H9 (cell line): ENCODE measurements around the gene ACTL6B. TPM values are rescaled to one million over a fixed set of nuclear protein-coding genes. Genes with fewer than 3 reads are reported as not detected.
A peak's percentile ranks its signal among the peaks of the same experiment; 100 is the strongest.

Experiments
- DNase-seq: peaks from one replicate; pipeline ENCODE4 v3.0.0-alpha.2; 2017
- H2AFZ ChIP-seq: one replicate; pipeline ENCODE4 v1.6.1; 2013; ENCODE audit warnings: mild to moderate bottlenecking, low read length, control low read depth, moderate library complexity
- H2AK5ac ChIP-seq: 2 replicates; pipeline ENCODE4 v1.6.1; 2013; ENCODE audit warnings: low read length, control low read depth, mixed read lengths; ENCODE audit not compliant: insufficient read length
- H2BK120ac ChIP-seq: one replicate; pipeline ENCODE4 v1.6.1; 2013; ENCODE audit warnings: low read depth, mild to moderate bottlenecking, low read length, control low read depth, inconsistent platforms; ENCODE audit not compliant: poor library complexity, severe bottlenecking
- H2BK12ac ChIP-seq: 2 replicates; pipeline ENCODE4 v1.6.1; 2013; ENCODE audit warnings: low read length, control low read depth, mixed read lengths, low read depth; ENCODE audit not compliant: insufficient read length
- H2BK15ac ChIP-seq: 2 replicates; pipeline ENCODE4 v1.6.1; 2013; ENCODE audit warnings: low read depth, low read length, control low read depth
- H2BK20ac ChIP-seq: one replicate; pipeline ENCODE4 v1.6.1; 2013; ENCODE audit warnings: low read depth, mild to moderate bottlenecking, low read length, control low read depth, inconsistent platforms; ENCODE audit not compliant: poor library complexity, severe bottlenecking
- H2BK5ac ChIP-seq: 2 replicates; pipeline ENCODE4 v1.6.1; 2013; ENCODE audit warnings: low read length, control low read depth, mixed read lengths; ENCODE audit not compliant: insufficient read length
- H3K14ac ChIP-seq: 2 replicates; pipeline ENCODE4 v1.6.1; 2013; ENCODE audit warnings: low read length, control low read depth; ENCODE audit not compliant: insufficient read depth
- H3K18ac ChIP-seq: 2 replicates; pipeline ENCODE4 v1.6.1; 2013; ENCODE audit warnings: low read depth, mild to moderate bottlenecking, mixed read lengths, low read length, control low read depth; ENCODE audit not compliant: insufficient read length
- H3K23ac ChIP-seq: 2 replicates; pipeline ENCODE4 v1.6.1; 2013; ENCODE audit warnings: low read length, control low read depth, mixed read lengths, low read depth; ENCODE audit not compliant: insufficient read length
- H3K23me2 ChIP-seq: 2 replicates; pipeline ENCODE4 v1.6.1; 2013; ENCODE audit warnings: low read depth, mild to moderate bottlenecking, mixed read lengths, low read length, control low read depth; ENCODE audit not compliant: insufficient read length, poor library complexity, severe bottlenecking
- H3K27ac ChIP-seq: 2 replicates; pipeline ENCODE4 v1.5.1; 2013; ENCODE audit warnings: low read length, control low read depth, mixed read lengths, low read depth; ENCODE audit not compliant: insufficient read length
- H3K27me3 ChIP-seq: 2 replicates; pipeline ENCODE4 v1.6.1; 2013; ENCODE audit warnings: low read length, control low read depth, inconsistent platforms; ENCODE audit not compliant: insufficient read depth
- H3K4ac ChIP-seq: 2 replicates; pipeline ENCODE4 v1.6.1; 2013; ENCODE audit warnings: low read depth, mild to moderate bottlenecking, control low read depth, inconsistent platforms, low read length, moderate library complexity
- H3K4me1 ChIP-seq: 2 replicates; pipeline ENCODE4 v1.6.1; 2013; ENCODE audit warnings: low read length, control low read depth, inconsistent platforms; ENCODE audit not compliant: insufficient read depth
- H3K4me2 ChIP-seq: 2 replicates; pipeline ENCODE4 v1.6.1; 2013; ENCODE audit warnings: low read length, control low read depth, mixed read lengths; ENCODE audit not compliant: insufficient read length, insufficient read depth
- H3K56ac ChIP-seq: 2 replicates; pipeline ENCODE4 v1.6.1; 2013; ENCODE audit warnings: low read depth, mild to moderate bottlenecking, mixed read lengths, low read length, control low read depth; ENCODE audit not compliant: insufficient read length
- H3K79me1 ChIP-seq: 2 replicates; pipeline ENCODE4 v1.6.1; 2013; ENCODE audit warnings: low read depth, mild to moderate bottlenecking, moderate library complexity, low read length, control low read depth, inconsistent platforms; ENCODE audit not compliant: insufficient read depth, poor library complexity, severe bottlenecking
- H3K79me2 ChIP-seq: 2 replicates; pipeline ENCODE4 v1.6.1; 2013; ENCODE audit warnings: low read length, control low read depth, inconsistent platforms; ENCODE audit not compliant: insufficient read depth
- H3K9ac ChIP-seq: 2 replicates; pipeline ENCODE4 v1.6.1; 2013; ENCODE audit warnings: low read length, control low read depth, mixed read lengths; ENCODE audit not compliant: insufficient read length; ENCODE audit errors: extremely low read depth
- H3K9me3 ChIP-seq: one replicate; pipeline ENCODE4 v1.6.1; 2013; ENCODE audit warnings: low read depth, low read length, inconsistent platforms; ENCODE audit not compliant: control insufficient read depth
- H3T11ph ChIP-seq: one replicate; pipeline ENCODE4 v1.6.1; 2013; ENCODE audit warnings: mild to moderate bottlenecking, low read length, control low read depth, inconsistent platforms
- H4K20me1 ChIP-seq: one replicate; pipeline ENCODE4 v1.6.1; 2013; ENCODE audit not compliant: control insufficient read depth, insufficient read length, insufficient read depth
- H4K5ac ChIP-seq: 2 replicates; pipeline ENCODE4 v1.6.1; 2013; ENCODE audit warnings: low read depth, mild to moderate bottlenecking, mixed read lengths, low read length, control low read depth; ENCODE audit not compliant: insufficient read length
- H4K8ac ChIP-seq: replicated peaks from 2 replicates; pipeline ENCODE4 v1.6.1; 2013; ENCODE audit warnings: low read length, control low read depth, mixed read lengths, low read depth; ENCODE audit not compliant: insufficient read length
- H4K91ac ChIP-seq: 2 replicates; pipeline ENCODE4 v1.6.1; 2013; ENCODE audit warnings: low read depth, mild to moderate bottlenecking, moderate library complexity, mixed read lengths, low read length, control low read depth; ENCODE audit not compliant: insufficient read length
- H3K27ac Mint-ChIP-seq, 3 experiments: 2 replicates in 2 of 3; 3 replicates in 1 of 3; pipeline ENCODE4 v1.8.0; 2020 to 2021; ENCODE audit warnings: mixed read lengths in 3 of 3, mild to moderate bottlenecking in 1 of 3, moderate library complexity in 1 of 3
- H3K27me3 Mint-ChIP-seq: 2 replicates; pipeline ENCODE4 v1.8.0; 2021; ENCODE audit warnings: low read depth, mild to moderate bottlenecking, moderate library complexity, mixed read lengths
- H3K36me3 Mint-ChIP-seq, 3 experiments: 2 replicates in 2 of 3; 3 replicates in 1 of 3; pipeline ENCODE4 v1.8.0; 2020 to 2021; ENCODE audit warnings: low read depth in 3 of 3, mixed read lengths in 3 of 3; ENCODE audit not compliant: insufficient read depth in 1 of 3
- H3K4me1 Mint-ChIP-seq, 2 experiments: 2 replicates each; pipeline ENCODE4 v1.8.0; 2020; ENCODE audit warnings: mixed read lengths in 2 of 2
- H3K4me3 Mint-ChIP-seq, 2 experiments: 2 replicates in 1 of 2; 3 replicates in 1 of 2; pipeline ENCODE4 v1.8.0; 2020 to 2021; ENCODE audit warnings: mild to moderate bottlenecking in 2 of 2, mixed read lengths in 2 of 2, moderate library complexity in 1 of 2
- H3K9me3 Mint-ChIP-seq, 2 experiments: 2 replicates in 1 of 2; 3 replicates in 1 of 2; pipeline ENCODE4 v1.8.0; 2020; ENCODE audit warnings: mild to moderate bottlenecking in 2 of 2, mixed read lengths in 2 of 2, moderate library complexity in 1 of 2
- WGBS: extraction: QIAGEN DNeasy Blood & Tissue Kit; methylation state at CpG from one replicate; pipeline ENCODE4 v1.1.7; 2013; ENCODE audit warnings: missing lambda C conversion rate, low lambda C conversion rate, mixed read lengths; ENCODE audit not compliant: insufficient read length; ENCODE audit errors: extremely low coverage; 5-methylcytosine and 5-hydroxymethylcytosine counted together
- total RNA-seq: library from RNA; stranded (reverse); gene quantifications from 2 replicates; pipeline ENCODE4 v1.2.1, GENCODE V29; 2021
- TF ChIP-seq, protein P1 (sequence below): fragments of 200-600 bp; sonication (generic); conservative IDR thresholded peaks from 3 replicates; pipeline ENCODE4 v1.8.0; 2021; ENCODE audit warnings: antibody characterized with exemption, mild to moderate bottlenecking

Gene ACTL6B
- total RNA-seq, 1 experiment from 2014 or later, result 0.50 TPM

DNA sequence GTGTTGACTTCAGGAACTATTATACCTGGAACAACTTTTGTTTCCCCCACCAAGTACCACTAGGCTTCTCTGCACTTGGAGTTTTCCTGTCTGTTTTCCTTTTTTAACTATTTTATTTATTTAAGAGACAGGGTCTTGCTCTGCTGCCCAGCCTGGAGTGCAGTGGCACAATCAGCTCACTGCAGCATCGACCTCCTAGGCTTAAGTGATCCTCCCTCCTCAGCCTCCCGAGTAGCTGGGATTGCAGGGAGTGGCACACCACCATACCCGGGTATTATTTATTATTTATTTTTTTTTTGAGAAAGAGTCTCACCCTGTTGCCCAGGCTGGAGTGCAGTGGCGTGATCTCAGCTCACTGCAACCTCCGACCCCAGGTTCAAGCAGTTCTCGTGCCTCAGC lies 39.9 kb upstream of the ACTL6B start:
- Histone ChIP-seq H3K9me3 (no peaks in the 10 kb centered on the region), H3K23ac (no peak overlapping the region), H4K8ac (no peak overlapping the region), H3K79me1 (peaks cover under 1% of the 10 kb centered on the region), H2BK20ac (no peak overlapping the region), H3K56ac (no peak overlapping the region), H3T11ph (peak overlapping the region; percentile 71), H2BK12ac (no peak overlapping the region), H4K91ac (no peak overlapping the region), H2AK5ac (no peak overlapping the region), H3K18ac (no peak overlapping the region), H2BK5ac (no peak overlapping the region), H3K4me2 (peak overlapping the region; percentile 44), H2AFZ (no peak overlapping the region), H3K4ac (no peak overlapping the region), H3K4me1 (0 out of 2 replicates have a peak, but pooled peaks cover 5% of the 10 kb centered on the region), H3K27me3 (no peaks in the 10 kb centered on the region), H3K23me2 (peaks cover 12% of the 10 kb centered on the region), H2BK120ac (peak overlapping the region; percentile 15), H4K20me1 (no peaks in the 10 kb centered on the region), H3K9ac (peak overlapping the region; percentile 70), H3K79me2 (peaks cover 16% of the 10 kb centered on the region; the same call in 1 of the 2 replicates), H3K14ac (peak overlapping the region; percentile 72; the same call in 1 of the 2 replicates), H3K27ac (peak overlapping the region; percentile 97), H2BK15ac (no peak overlapping the region), H4K5ac (peak overlapping the region; percentile 86)
- H3K4me3 Mint-ChIP-seq, result peak overlapping the region in 1 of 2 experiments; percentile 72; a peak in 3 of 5 replicates
- WGBS, result no CpG with 5 or more reads among the region's 6 CpGs
- no peaks in the 10 kb centered on the region for H3K9me3 Mint-ChIP-seq
- peaks cover 31 to 33% of the 10 kb centered on the region in 2 experiments for H3K4me1 Mint-ChIP-seq
- H3K27ac Mint-ChIP-seq, result peak overlapping the region; percentile 36 to 97 (median 37); a peak in 5 of 7 replicates
- DNase-seq, result no peak
- H3K27me3 Mint-ChIP-seq, result peaks cover 2% of the 10 kb centered on the region
- TF ChIP-seq, protein P1, sequence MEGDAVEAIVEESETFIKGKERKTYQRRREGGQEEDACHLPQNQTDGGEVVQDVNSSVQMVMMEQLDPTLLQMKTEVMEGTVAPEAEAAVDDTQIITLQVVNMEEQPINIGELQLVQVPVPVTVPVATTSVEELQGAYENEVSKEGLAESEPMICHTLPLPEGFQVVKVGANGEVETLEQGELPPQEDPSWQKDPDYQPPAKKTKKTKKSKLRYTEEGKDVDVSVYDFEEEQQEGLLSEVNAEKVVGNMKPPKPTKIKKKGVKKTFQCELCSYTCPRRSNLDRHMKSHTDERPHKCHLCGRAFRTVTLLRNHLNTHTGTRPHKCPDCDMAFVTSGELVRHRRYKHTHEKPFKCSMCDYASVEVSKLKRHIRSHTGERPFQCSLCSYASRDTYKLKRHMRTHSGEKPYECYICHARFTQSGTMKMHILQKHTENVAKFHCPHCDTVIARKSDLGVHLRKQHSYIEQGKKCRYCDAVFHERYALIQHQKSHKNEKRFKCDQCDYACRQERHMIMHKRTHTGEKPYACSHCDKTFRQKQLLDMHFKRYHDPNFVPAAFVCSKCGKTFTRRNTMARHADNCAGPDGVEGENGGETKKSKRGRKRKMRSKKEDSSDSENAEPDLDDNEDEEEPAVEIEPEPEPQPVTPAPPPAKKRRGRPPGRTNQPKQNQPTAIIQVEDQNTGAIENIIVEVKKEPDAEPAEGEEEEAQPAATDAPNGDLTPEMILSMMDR, result no peak
- H3K36me3 Mint-ChIP-seq, result peaks cover 5 to 8% (median 7%) of the 10 kb centered on the region in 3 experiments
